Stimulated activated memory B cell treated with anti-CD40 and anti-IgM and Interleukin-4, amounts not matched to agents 10 μg/mL and 1 μg/mL and 100 μg/mL, for 72 hours (primary cell): ENCODE measurements around the gene ANKDD1B.
"Not testable (repeated sequence)": the region's sequence is repeated elsewhere in the genome, so short reads cannot be mapped to it uniquely, and the experiment has no call there.

Source experiments
- ATAC-seq: fragments of 150-1000 bp; cut with Tn5 transposase; 2 replicates; pipeline ENCODE4 v1.10.0; 2021
- H3K27ac Mint-ChIP-seq: one replicate; pipeline ENCODE4 v1.8.0; 2022; ENCODE audit warnings: mild to moderate bottlenecking, mixed read lengths
- H3K27me3 Mint-ChIP-seq: one replicate; pipeline ENCODE4 v1.8.0; 2022; ENCODE audit warnings: mixed read lengths
- H3K36me3 Mint-ChIP-seq: one replicate; pipeline ENCODE4 v1.8.0; 2022; ENCODE audit warnings: mixed read lengths
- H3K4me1 Mint-ChIP-seq: one replicate; pipeline ENCODE4 v1.8.0; 2022; ENCODE audit warnings: mixed read lengths
- H3K4me3 Mint-ChIP-seq: one replicate; pipeline ENCODE4 v1.8.0; 2022; ENCODE audit warnings: mild to moderate bottlenecking, moderate library complexity, mixed read lengths
- H3K9me3 Mint-ChIP-seq: one replicate; pipeline ENCODE4 v1.8.0; 2022; ENCODE audit warnings: mixed read lengths

The ANKDD1B gene

GRCh38 chr5:75607341-75607740 lies 3.9 kb upstream of the ANKDD1B start:
- not testable (repeated sequence) for H3K27ac Mint-ChIP-seq

GRCh38 chr5:75608870-75609269 lies 2.4 kb upstream of the ANKDD1B start:
- Mint-ChIP-seq H3K27ac (no peak overlapping the region), H3K27me3 (peaks cover 17% of the 10 kb centered on the region)

More at GRCh38 chr5:75607341-75607740, 3.9 kb upstream of the ANKDD1B start:
- H3K4me1 Mint-ChIP-seq, result peaks cover 13% of the 10 kb centered on the region
- not testable (repeated sequence) for ATAC-seq, H3K4me3 Mint-ChIP-seq, H3K9me3 Mint-ChIP-seq
- peaks cover 21% of the 10 kb centered on the region for H3K36me3 Mint-ChIP-seq
- H3K27me3 Mint-ChIP-seq, result peaks cover 17% of the 10 kb centered on the region

GRCh38 chr5:75610201-75610600 lies 1.1 kb upstream of the ANKDD1B start:
- Mint-ChIP-seq H3K27ac (no peak overlapping the region), H3K27me3 (peaks cover 17% of the 10 kb centered on the region), H3K36me3 (peaks cover 5% of the 10 kb centered on the region), H3K4me3 (no peak overlapping the region), H3K4me1 (peaks cover 13% of the 10 kb centered on the region), H3K9me3 (no peaks in the 10 kb centered on the region)
- ATAC-seq, result no peak

More at GRCh38 chr5:75608870-75609269, 2.4 kb upstream of the ANKDD1B start:
- no peak for ATAC-seq
- Mint-ChIP-seq H3K36me3 (peaks cover 10% of the 10 kb centered on the region), H3K9me3 (no peaks in the 10 kb centered on the region), H3K4me3 (no peak overlapping the region), H3K4me1 (peaks cover 13% of the 10 kb centered on the region)

DNA sequence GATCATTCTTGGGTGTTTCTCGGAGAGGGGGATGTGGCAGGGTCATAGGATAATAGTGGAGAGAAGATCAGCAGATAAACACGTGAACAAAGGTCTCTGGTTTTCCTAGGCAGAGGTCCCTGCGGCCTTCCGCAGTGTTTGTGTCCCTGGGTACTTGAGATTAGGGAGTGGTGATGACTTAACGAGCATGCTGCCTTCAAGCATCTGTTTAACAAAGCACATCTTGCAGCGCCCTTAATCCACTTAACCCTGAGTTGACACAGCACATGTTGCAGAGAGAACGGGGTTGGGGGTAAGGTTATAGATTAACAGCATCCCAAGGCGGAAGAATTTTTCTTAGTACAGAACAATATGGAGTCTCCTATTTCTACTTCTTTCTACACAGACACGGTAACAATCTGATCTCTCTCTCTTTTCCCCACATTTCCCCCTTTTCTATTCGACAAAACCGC lies 368 bp upstream of the ANKDD1B start:
- H3K27ac Mint-ChIP-seq, ATAC-seq, H3K9me3 Mint-ChIP-seq, H3K36me3 Mint-ChIP-seq: not testable (repeated sequence)
- Mint-ChIP-seq H3K27me3 (peaks cover 17% of the 10 kb centered on the region), H3K4me1 (peaks cover 13% of the 10 kb centered on the region), H3K4me3 (peak overlapping the region; percentile 53)

GRCh38 chr5:75612226-75612569 lies 945 bp downstream of the ANKDD1B start:
- no peak for ATAC-seq
- peaks cover 5% of the 10 kb centered on the region for H3K4me1 Mint-ChIP-seq
- no peak overlapping the region for H3K27ac Mint-ChIP-seq
- H3K36me3 Mint-ChIP-seq, result no peaks in the 10 kb centered on the region
- peaks cover 17% of the 10 kb centered on the region for H3K27me3 Mint-ChIP-seq
- H3K9me3 Mint-ChIP-seq, result no peaks in the 10 kb centered on the region
- no peak overlapping the region for H3K4me3 Mint-ChIP-seq

DNA sequence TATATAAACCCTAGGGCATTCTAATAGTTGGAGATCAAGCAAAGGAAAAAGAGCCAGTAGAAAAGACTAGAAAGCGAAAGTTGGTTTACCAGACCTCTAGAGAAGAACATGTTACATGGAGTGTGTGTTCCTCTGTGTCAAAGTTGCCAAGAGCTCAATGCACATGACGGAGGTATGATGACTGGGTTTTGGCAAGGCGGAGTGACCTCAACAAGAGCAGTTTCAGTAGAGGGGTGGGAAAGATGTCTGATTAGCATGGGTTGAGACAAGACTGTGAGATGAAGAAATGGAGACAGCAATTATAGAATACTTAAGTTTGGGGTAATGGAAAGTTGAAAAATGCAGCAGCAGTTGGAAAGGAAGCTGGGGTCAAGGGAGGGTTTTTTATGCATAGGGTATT lies 1.6 kb downstream of the ANKDD1B start:
- Mint-ChIP-seq H3K4me3 (no peak overlapping the region), H3K4me1 (no peaks in the 10 kb centered on the region)
- ATAC-seq, result no peak

GRCh38 chr5:75614176-75614575 lies 2.9 kb downstream of the ANKDD1B start:
- peaks cover 17% of the 10 kb centered on the region for H3K27me3 Mint-ChIP-seq
- ATAC-seq, result no peak
- no peak overlapping the region for H3K4me3 Mint-ChIP-seq
- H3K27ac Mint-ChIP-seq, result no peak overlapping the region
- no peaks in the 10 kb centered on the region for H3K4me1 Mint-ChIP-seq
- H3K36me3 Mint-ChIP-seq, result no peaks in the 10 kb centered on the region
- no peaks in the 10 kb centered on the region for H3K9me3 Mint-ChIP-seq

More for the DNA sequence above, 1.6 kb downstream of the ANKDD1B start:
- no peak overlapping the region for H3K27ac Mint-ChIP-seq
- H3K27me3 Mint-ChIP-seq, result peaks cover 17% of the 10 kb centered on the region
- no peaks in the 10 kb centered on the region for H3K9me3 Mint-ChIP-seq
- H3K36me3 Mint-ChIP-seq, result no peaks in the 10 kb centered on the region

- Mint-ChIP-seq H3K27me3 (peaks cover 1% of the 10 kb centered on the region), H3K36me3 (no peaks in the 10 kb centered on the region), H3K4me3 (no peak overlapping the region), H3K9me3 (no peaks in the 10 kb centered on the region), H3K27ac (no peak overlapping the region), H3K4me1 (peaks cover 4% of the 10 kb centered on the region)
- no peak for ATAC-seq
Measured at GRCh38 chr5:75616371-75616881, 5.2 kb downstream of the ANKDD1B start.

DNA sequence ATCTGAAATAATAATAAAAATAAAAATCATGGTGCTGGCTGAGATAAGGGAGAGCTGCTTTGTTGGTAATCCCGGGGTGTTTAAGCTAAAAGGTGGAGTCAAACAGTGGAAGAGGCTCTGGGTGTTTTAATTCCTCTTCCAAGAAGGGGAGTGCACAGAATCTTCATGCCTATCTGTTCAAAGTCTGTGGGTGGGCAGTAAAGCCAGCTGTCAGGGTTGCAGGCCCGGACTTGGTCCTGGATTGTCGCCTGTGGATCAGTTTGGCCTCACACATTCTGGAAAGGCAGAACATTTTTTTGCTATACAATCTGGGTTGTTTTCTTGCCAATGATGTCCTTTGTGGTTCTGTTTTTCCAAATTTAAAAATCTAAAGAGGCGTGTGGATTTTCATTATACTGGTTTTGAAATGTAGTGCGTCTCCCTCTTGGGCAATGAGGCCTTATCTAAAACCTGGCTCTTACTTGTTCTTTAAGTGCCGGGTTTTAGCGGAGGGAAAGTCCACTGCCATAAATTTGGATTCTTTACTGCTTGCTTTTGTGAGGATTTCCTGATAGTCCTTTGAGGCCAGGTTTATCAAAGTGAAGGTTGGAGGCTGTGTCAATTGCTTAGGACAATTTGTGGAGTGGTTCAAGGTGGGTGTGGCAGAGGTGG lies 5.8 kb downstream of the ANKDD1B start:
- no peak for ATAC-seq
- Mint-ChIP-seq H3K27ac (no peak overlapping the region), H3K4me1 (peaks cover 4% of the 10 kb centered on the region), H3K27me3 (no peaks in the 10 kb centered on the region), H3K4me3 (no peak overlapping the region), H3K36me3 (no peaks in the 10 kb centered on the region), H3K9me3 (no peaks in the 10 kb centered on the region)

DNA sequence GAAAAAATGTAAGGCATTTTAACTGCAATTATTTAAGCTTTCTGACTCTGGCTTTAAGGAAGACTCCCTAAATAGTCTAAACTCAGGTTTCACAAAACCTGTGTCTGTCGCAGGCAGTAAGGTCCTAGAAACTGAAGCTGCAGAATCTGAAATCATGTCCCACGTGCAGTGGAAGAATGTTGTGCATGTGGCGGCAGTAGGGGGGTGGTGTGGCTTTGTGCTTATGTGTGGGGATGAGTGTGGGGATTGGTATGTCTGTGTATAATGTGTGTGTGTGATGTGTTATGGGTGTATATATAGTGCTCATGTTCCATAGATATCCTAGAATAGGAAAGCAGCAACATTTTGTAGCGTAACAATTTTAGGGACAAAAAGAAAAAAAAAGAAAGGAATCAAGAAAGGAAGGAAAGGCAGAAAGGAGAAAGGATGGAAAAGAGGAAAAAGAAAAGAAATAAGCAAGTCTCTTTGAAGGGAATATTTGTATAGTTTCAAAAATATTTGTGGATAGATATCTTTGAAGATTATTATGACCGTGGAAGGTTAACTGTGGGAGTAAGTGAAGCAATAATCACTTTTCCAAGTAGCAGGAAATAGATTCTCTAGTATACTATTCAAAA lies 6.6 kb downstream of the ANKDD1B start:
- Mint-ChIP-seq H3K9me3 (no peaks in the 10 kb centered on the region), H3K4me3 (no peak overlapping the region), H3K27me3 (no peaks in the 10 kb centered on the region), H3K36me3 (no peaks in the 10 kb centered on the region), H3K27ac (no peak overlapping the region), H3K4me1 (peaks cover 4% of the 10 kb centered on the region)
- ATAC-seq, result no peak

DNA sequence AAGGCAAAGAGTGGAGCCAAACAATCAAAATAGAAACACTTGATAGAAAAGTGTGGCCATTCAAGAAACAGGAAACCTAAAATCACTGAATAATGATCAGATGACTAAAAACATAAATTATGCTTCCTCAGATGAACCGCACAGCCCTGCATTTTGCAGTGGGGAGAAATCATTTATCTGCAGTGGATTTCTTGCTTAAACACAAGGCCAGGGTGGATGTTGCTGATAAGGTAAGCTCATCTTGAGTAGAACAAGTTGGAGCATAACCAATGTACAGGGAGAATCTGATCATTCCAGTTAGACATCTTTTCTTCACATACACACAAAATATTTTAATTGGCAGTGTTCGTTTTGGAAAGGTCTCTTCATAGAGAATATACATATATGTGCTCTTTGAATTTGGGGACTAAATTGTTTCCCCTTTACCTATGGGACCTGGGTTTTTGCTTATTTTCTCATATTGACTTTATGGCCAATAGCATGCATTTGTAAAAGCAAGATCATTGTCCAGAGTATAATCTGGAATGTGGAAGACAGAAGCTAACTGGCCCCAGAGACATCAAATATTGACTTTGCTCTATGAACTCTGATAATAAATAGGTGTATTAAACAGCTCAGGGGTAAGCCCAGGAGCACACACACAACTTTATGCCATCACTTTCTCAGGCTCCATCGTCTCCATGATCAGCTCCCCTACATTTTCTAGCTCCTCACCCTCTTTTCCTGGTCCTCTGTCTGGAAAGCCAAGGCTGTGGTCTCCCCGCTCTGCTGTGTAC lies 9.1 kb downstream of the ANKDD1B start:
- H3K36me3 Mint-ChIP-seq, result no peaks in the 10 kb centered on the region
- H3K4me3 Mint-ChIP-seq, result no peak overlapping the region
- ATAC-seq, result no peak
- H3K27ac Mint-ChIP-seq, result no peak overlapping the region
- H3K4me1 Mint-ChIP-seq, result peaks cover 4% of the 10 kb centered on the region
- H3K9me3 Mint-ChIP-seq, result no peaks in the 10 kb centered on the region
- no peaks in the 10 kb centered on the region for H3K27me3 Mint-ChIP-seq

DNA sequence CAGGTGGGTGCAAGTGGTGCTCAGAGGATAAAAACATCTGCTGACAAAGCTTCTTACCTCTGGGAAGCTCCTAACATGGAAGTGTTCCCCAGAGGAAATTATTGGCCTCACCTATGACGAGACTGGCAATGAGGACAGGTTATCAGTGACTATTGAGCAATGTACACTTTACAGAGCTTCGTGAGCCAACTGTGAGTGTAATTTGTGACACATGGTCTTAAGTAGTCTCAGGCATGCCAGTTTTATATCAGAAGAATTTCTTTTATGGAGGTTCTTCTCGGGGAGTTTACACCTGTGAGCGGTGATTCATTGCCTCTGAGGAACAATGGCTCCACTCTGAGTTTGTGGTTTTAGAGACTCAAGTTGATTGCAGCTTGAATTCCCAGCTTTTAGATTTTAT lies 11.3 kb downstream of the ANKDD1B start:
- Mint-ChIP-seq H3K36me3 (no peaks in the 10 kb centered on the region), H3K9me3 (no peaks in the 10 kb centered on the region), H3K27ac (no peak overlapping the region), H3K4me3 (no peak overlapping the region), H3K27me3 (no peaks in the 10 kb centered on the region), H3K4me1 (peaks cover 4% of the 10 kb centered on the region)
- ATAC-seq, result no peak

DNA sequence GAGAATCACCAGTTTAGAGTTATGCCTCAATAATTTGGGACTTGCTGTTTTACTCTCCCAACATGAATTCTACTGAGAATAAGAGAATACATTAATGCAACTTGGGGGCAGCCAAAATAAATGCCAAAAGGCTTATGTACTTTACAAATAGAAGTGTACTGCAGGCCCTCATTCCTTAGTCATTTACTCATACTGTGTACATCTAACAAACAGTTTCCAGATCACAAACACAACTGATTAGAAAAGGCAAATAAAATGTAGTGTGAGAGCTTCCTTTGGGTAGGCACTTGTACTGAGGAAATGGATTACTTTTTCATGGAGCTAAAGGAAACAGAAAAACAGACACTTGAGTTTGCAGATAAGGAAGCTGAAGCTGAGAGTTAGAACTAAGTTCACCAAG lies 12.6 kb downstream of the ANKDD1B start:
- peaks cover 4% of the 10 kb centered on the region for H3K4me1 Mint-ChIP-seq
- ATAC-seq, result no peak
- H3K36me3 Mint-ChIP-seq, result no peaks in the 10 kb centered on the region
- H3K9me3 Mint-ChIP-seq, result no peaks in the 10 kb centered on the region
- no peak overlapping the region for H3K4me3 Mint-ChIP-seq
- H3K27ac Mint-ChIP-seq, result no peak overlapping the region
- H3K27me3 Mint-ChIP-seq, result no peaks in the 10 kb centered on the region

- no peak overlapping the region for H3K4me3 Mint-ChIP-seq
- H3K9me3 Mint-ChIP-seq, result no peaks in the 10 kb centered on the region
- no peaks in the 10 kb centered on the region for H3K27me3 Mint-ChIP-seq
- no peaks in the 10 kb centered on the region for H3K36me3 Mint-ChIP-seq
- no peak overlapping the region for H3K27ac Mint-ChIP-seq
- no peak for ATAC-seq
- no peaks in the 10 kb centered on the region for H3K4me1 Mint-ChIP-seq
Measured at GRCh38 chr5:75626959-75627358, 15.7 kb downstream of the ANKDD1B start.

DNA sequence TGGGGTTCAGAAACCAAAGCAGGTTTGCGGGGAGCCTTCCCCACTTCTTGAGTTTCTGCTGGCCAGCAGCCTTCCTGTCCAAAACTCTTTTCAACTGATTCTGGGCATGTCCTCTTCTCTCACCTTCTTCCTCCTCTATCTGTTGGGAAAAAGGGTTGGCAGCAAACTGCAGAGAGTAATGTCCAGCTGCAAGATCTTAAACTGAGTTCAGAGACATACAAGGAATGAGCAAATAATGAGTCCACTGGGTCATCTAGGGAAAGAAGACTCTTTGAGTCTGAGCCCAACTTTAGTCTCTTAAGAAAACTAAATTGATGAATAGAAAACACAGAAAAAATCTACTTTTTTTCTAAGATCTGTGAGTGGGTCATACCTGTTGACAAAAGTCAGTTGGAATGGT lies 16.5 kb downstream of the ANKDD1B start:
- Mint-ChIP-seq H3K4me1 (no peaks in the 10 kb centered on the region), H3K4me3 (no peak overlapping the region), H3K36me3 (no peaks in the 10 kb centered on the region), H3K27me3 (no peaks in the 10 kb centered on the region), H3K9me3 (no peaks in the 10 kb centered on the region), H3K27ac (no peak overlapping the region)
- no peak for ATAC-seq
